ENCODE measurements around the gene GPR12. TPM values are rescaled to one million over a fixed set of nuclear protein-coding genes. Genes with fewer than 3 reads are reported as not detected.
"Not testable (repeated sequence)": the region's sequence is repeated elsewhere in the genome, so short reads cannot be mapped to it uniquely, and the experiment has no call there.

GPR12 gene
- total and polyA plus RNA-seq, 4 donors, result 0.15 TPM; not detected in 3

DNA sequence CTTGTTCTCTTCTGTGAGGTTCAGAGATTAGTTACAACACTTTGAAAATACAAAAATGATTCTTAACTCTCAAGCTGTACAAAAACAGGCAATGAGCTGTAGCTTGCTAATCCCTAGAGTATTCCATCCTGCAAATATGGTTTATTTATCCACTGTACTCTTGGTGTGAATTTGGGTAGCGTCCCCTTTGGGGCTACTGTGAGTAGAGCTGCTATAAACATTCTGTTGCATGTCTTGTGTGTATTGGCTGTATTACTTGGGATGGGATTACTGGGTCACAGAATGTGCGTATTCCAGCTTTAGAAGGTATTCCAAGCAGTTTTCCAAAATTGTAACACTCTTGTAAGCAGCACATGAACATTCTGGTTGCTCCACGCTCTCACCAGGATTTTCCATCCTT is 33.5 kb downstream of the GPR12 start:
- ATAC-seq (ENCODE audit: low FRiP score) (no peak), DNase-seq (no peak)
- no peaks in the 10 kb centered on the region for H3K9me3 ChIP-seq (ENCODE audit: control insufficient read depth, low read length)

DNA sequence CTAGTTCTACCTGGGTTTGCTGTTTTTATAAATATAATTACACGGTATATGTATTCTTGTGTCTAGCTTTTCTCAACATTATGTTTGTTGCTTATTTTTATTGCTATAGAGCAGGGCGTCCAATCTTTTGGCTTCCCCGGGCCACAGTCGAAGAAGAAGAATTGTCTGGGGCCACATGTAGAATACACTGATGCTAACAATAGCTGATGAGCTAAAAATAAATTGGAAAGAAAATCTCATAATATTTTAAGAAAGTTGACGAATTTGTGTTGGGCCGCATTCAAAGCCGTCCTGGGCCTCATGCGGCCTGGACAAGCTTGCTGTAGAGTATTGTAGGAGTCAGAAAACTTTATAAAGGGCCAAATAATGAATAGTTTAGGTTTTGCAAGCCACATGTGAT is 33.9 kb downstream of the GPR12 start:
- DNase-seq (no peak), ATAC-seq (ENCODE audit: low FRiP score) (no peak)
- Histone ChIP-seq H3K36me3 (ENCODE audit: control insufficient read depth in 1 of 2, insufficient read depth in 2 of 2, low read length in 1 of 2) (no peaks in the 10 kb centered on the region), H3K27ac (ENCODE audit: low read depth in 1 of 2, low read length in 2 of 2) (no peak overlapping the region), H3K4me3 (ENCODE audit: low read length in 2 of 2) (no peak overlapping the region), H3K27me3 (ENCODE audit: control insufficient read depth in 1 of 2, insufficient read depth in 2 of 2, low read length in 1 of 2) (no peaks in the 10 kb centered on the region), H3K4me1 (ENCODE audit: control insufficient read depth in 1 of 2, insufficient read depth in 2 of 2, low read length in 2 of 2) (peaks cover 0 to 10% of the 10 kb centered on the region in 2 donors), H3K9me3 (ENCODE audit: control insufficient read depth, low read length) (no peaks in the 10 kb centered on the region)
- intact Hi-C loops (cut with DNase I), result no loop called here
- WGBS, 2 donors, result 35 to 38% methylated on average over 8 of the region's 8 CpGs

More for the DNA sequence above, 33.5 kb downstream of the GPR12 start:
- intact Hi-C loops (cut with DNase I), result no loop called here
- H3K27ac ChIP-seq (ENCODE audit: low read depth in 1 of 2, low read length in 2 of 2), result no peak overlapping the region
- 30 to 38% methylated on average over 3 of the region's 3 CpGs for WGBS, 2 donors
- H3K4me1 ChIP-seq (ENCODE audit: control insufficient read depth in 1 of 2, insufficient read depth in 2 of 2, low read length in 2 of 2), result peaks cover 0 to 10% of the 10 kb centered on the region in 2 donors
- H3K4me3 ChIP-seq (ENCODE audit: low read length in 2 of 2), result no peak overlapping the region
- no peaks in the 10 kb centered on the region for H3K27me3 ChIP-seq (ENCODE audit: control insufficient read depth in 1 of 2, insufficient read depth in 2 of 2, low read length in 1 of 2)
- no peaks in the 10 kb centered on the region for H3K36me3 ChIP-seq (ENCODE audit: control insufficient read depth in 1 of 2, insufficient read depth in 2 of 2, low read length in 1 of 2)

DNA sequence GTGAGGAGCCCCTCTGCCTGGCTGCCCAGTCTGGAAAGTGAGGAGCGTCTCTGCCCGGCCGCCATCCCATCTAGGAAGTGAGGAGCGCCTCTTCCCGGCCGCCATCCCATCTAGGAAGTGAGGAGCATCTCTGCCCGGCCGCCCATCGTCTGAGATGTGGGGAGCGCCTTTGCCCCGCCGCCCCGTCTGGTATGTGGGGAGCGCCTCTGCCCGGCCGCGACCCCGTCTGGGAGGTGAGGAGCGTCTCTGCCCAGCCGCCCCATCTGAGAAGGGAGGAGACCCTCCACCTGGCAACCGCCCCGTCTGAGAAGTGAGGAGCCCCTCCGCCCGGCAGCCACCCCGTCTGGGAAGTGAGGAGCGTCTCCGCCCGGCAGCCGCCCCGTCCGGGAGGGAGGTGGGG is 37.0 kb downstream of the GPR12 start:
- DNase-seq; ATAC-seq (ENCODE audit: low FRiP score); H3K4me1 ChIP-seq (ENCODE audit: control insufficient read depth in 1 of 2, insufficient read depth in 2 of 2, low read length in 2 of 2); H3K27ac ChIP-seq (ENCODE audit: low read depth in 1 of 2, low read length in 2 of 2); H3K4me3 ChIP-seq (ENCODE audit: low read length in 2 of 2); H3K9me3 ChIP-seq (ENCODE audit: control insufficient read depth, low read length); H3K36me3 ChIP-seq (ENCODE audit: control insufficient read depth in 1 of 2, insufficient read depth in 2 of 2, low read length in 1 of 2); intact Hi-C loops (cut with DNase I); H3K27me3 ChIP-seq (ENCODE audit: control insufficient read depth in 1 of 2, insufficient read depth in 2 of 2, low read length in 1 of 2): not testable (repeated sequence)
- WGBS, 2 donors, result 97% methylated on average over 11 to 19 of the region's 31 CpGs

- no peak overlapping the region for H3K4me3 ChIP-seq (ENCODE audit: low read length in 2 of 2)
- DNase-seq (no peak), ATAC-seq (ENCODE audit: low FRiP score) (no peak)
- H3K36me3 ChIP-seq (ENCODE audit: control insufficient read depth in 1 of 2, insufficient read depth in 2 of 2, low read length in 1 of 2), result no peaks in the 10 kb centered on the region
- WGBS, 2 donors, result 56 to 65% methylated on average over 5 of the region's 5 CpGs
- H3K27ac ChIP-seq (ENCODE audit: low read depth in 1 of 2, low read length in 2 of 2), result no peak overlapping the region
- H3K9me3 ChIP-seq (ENCODE audit: control insufficient read depth, low read length), result no peaks in the 10 kb centered on the region
- peaks cover 0 to 6% of the 10 kb centered on the region in 2 donors for H3K4me1 ChIP-seq (ENCODE audit: control insufficient read depth in 1 of 2, insufficient read depth in 2 of 2, low read length in 2 of 2)
- intact Hi-C loops (cut with DNase I), result no loop called here
- no peaks in the 10 kb centered on the region for H3K27me3 ChIP-seq (ENCODE audit: control insufficient read depth in 1 of 2, insufficient read depth in 2 of 2, low read length in 1 of 2)
Measured at GRCh38 chr13:26722321-26722720, 38.3 kb downstream of the GPR12 start.

- Histone ChIP-seq H3K9me3 (ENCODE audit: control insufficient read depth, low read length) (peaks cover 1% of the 10 kb centered on the region), H3K27me3 (ENCODE audit: control insufficient read depth in 1 of 2, insufficient read depth in 2 of 2, low read length in 1 of 2) (no peaks in the 10 kb centered on the region), H3K4me3 (ENCODE audit: low read length in 2 of 2) (no peak overlapping the region), H3K27ac (ENCODE audit: low read depth in 1 of 2, low read length in 2 of 2) (no peak overlapping the region), H3K36me3 (ENCODE audit: control insufficient read depth in 1 of 2, insufficient read depth in 2 of 2, low read length in 1 of 2) (no peaks in the 10 kb centered on the region), H3K4me1 (ENCODE audit: control insufficient read depth in 1 of 2, insufficient read depth in 2 of 2, low read length in 2 of 2) (peaks cover 0 to 5% of the 10 kb centered on the region in 2 donors)
- peak in 1 of 2 donors; percentile 53 for DNase-seq
- intact Hi-C loops (cut with DNase I), result no loop called here
- WGBS, 2 donors, result 64 to 71% methylated on average over 26 of the region's 26 CpGs
- no peak for ATAC-seq (ENCODE audit: low FRiP score)
Measured at GRCh38 chr13:26721251-26722121, 39.1 kb downstream of the GPR12 start.

DNA sequence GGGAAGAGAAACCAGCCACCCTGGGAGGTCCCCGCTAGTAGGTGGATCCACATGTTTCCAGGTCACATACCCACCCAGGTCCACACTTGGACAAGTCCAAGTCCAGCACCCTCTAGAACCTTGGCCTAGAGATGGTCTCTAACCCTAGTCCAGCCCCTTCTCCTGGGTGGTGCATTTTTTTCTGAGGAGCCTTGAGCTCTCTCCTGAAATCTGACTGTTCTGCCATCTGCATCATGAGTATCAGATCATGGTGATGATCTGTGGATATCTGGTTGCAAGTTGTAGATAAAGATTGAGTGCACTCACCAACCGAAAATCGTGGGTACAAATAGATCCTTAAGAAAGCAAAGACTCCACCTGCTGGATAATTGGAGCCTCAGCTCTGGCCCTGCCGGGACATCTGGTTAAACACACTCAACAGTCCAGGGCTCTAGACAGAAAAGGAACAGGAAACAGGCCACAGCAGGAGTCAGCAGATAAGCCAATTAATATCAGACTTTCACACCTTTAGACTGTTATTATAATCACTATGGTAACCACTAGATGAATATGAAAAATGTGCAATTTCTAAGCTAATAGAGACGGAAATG is 41.1 kb downstream of the GPR12 start:
- ATAC-seq (ENCODE audit: low FRiP score), result no peak
- H3K4me3 ChIP-seq (ENCODE audit: low read length in 2 of 2), result no peak overlapping the region
- 64 to 66% methylated on average over 5 of the region's 5 CpGs for WGBS, 2 donors
- no peaks in the 10 kb centered on the region for H3K36me3 ChIP-seq (ENCODE audit: control insufficient read depth in 1 of 2, insufficient read depth in 2 of 2, low read length in 1 of 2)
- H3K27ac ChIP-seq (ENCODE audit: low read depth in 1 of 2, low read length in 2 of 2), result no peak overlapping the region
- H3K27me3 ChIP-seq (ENCODE audit: control insufficient read depth in 1 of 2, insufficient read depth in 2 of 2, low read length in 1 of 2), result no peaks in the 10 kb centered on the region
- no peak for DNase-seq
- intact Hi-C loops (cut with DNase I), result no loop called here
- peaks cover 1% of the 10 kb centered on the region for H3K9me3 ChIP-seq (ENCODE audit: control insufficient read depth, low read length)
- H3K4me1 ChIP-seq (ENCODE audit: control insufficient read depth in 1 of 2, insufficient read depth in 2 of 2, low read length in 2 of 2), result no peaks in the 10 kb centered on the region

DNA sequence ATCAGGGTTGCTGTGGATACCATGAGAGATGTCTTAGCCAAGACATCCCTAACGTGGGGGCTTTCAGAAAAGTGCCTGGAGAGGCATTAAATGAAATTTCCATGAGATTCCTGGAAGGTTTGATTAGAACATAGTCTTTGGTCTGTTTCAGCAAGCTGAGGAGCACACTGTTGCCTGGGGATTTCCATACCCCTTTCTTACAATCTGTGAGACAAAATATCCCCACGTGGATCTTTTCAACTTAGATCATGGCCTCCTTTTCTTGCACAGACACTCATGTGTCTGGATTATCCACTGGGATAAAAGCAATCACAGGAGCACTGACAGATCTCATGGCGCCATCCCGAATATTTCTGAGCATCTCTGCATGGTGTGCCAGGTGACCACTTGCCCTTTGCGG is 41.7 kb downstream of the GPR12 start:
- H3K27me3 ChIP-seq (ENCODE audit: control insufficient read depth in 1 of 2, insufficient read depth in 2 of 2, low read length in 1 of 2), result no peaks in the 10 kb centered on the region
- H3K36me3 ChIP-seq (ENCODE audit: control insufficient read depth in 1 of 2, insufficient read depth in 2 of 2, low read length in 1 of 2), result no peaks in the 10 kb centered on the region
- no peaks in the 10 kb centered on the region for H3K4me1 ChIP-seq (ENCODE audit: control insufficient read depth in 1 of 2, insufficient read depth in 2 of 2, low read length in 2 of 2)
- DNase-seq (no peak), ATAC-seq (ENCODE audit: low FRiP score) (no peak)
- WGBS, 2 donors, result 82 to 85% methylated on average over 5 of the region's 5 CpGs
- peaks cover 1% of the 10 kb centered on the region for H3K9me3 ChIP-seq (ENCODE audit: control insufficient read depth, low read length)
- H3K4me3 ChIP-seq (ENCODE audit: low read length in 2 of 2), result no peak overlapping the region
- intact Hi-C loops (cut with DNase I), result no loop called here
- H3K27ac ChIP-seq (ENCODE audit: low read depth in 1 of 2, low read length in 2 of 2), result no peak overlapping the region

DNA sequence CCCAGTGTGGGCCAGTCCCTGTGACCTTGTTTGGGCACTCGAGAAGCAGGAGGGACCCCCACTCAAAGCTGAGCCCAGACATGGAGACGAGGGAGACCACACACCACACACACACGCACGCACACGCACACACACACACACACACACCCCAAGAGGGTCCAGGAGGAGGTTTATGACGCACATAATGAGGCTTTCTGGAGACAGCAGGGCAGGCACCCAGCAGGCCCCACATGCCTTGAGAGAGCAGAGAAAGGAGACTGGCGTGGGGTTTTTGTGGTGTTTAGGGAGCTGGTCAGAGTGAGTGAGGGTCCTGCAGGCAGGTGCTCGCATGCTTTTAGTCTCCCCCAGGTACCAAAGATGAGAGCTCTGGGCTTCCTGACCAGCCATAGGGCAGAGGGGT is 42.4 kb downstream of the GPR12 start:
- DNase-seq, result no peak
- WGBS, 2 donors, result 80 to 87% methylated on average over 8 of the region's 8 CpGs
- no peaks in the 10 kb centered on the region for H3K4me1 ChIP-seq (ENCODE audit: control insufficient read depth in 1 of 2, insufficient read depth in 2 of 2, low read length in 2 of 2)

GRCh38 chr13:26716984-26717383 is 43.6 kb downstream of the GPR12 start:
- H3K27me3 ChIP-seq (ENCODE audit: control insufficient read depth in 1 of 2, insufficient read depth in 2 of 2, low read length in 1 of 2), result no peaks in the 10 kb centered on the region
- no peaks in the 10 kb centered on the region for H3K4me1 ChIP-seq (ENCODE audit: control insufficient read depth in 1 of 2, insufficient read depth in 2 of 2, low read length in 2 of 2)
- DNase-seq (no peak), ATAC-seq (ENCODE audit: low FRiP score) (no peak)
- WGBS, 2 donors, result 77 to 80% methylated on average over 3 of the region's 3 CpGs
- peaks cover 5% of the 10 kb centered on the region for H3K9me3 ChIP-seq (ENCODE audit: control insufficient read depth, low read length)
- intact Hi-C loops (cut with DNase I), result no loop called here
- no peak overlapping the region for H3K4me3 ChIP-seq (ENCODE audit: low read length in 2 of 2)
- H3K36me3 ChIP-seq (ENCODE audit: control insufficient read depth in 1 of 2, insufficient read depth in 2 of 2, low read length in 1 of 2), result no peaks in the 10 kb centered on the region
- H3K27ac ChIP-seq (ENCODE audit: low read depth in 1 of 2, low read length in 2 of 2), result no peak overlapping the region

More for the DNA sequence above, 42.4 kb downstream of the GPR12 start:
- no peak for ATAC-seq (ENCODE audit: low FRiP score)
- Histone ChIP-seq H3K27ac (ENCODE audit: low read depth in 1 of 2, low read length in 2 of 2) (no peak overlapping the region), H3K36me3 (ENCODE audit: control insufficient read depth in 1 of 2, insufficient read depth in 2 of 2, low read length in 1 of 2) (no peaks in the 10 kb centered on the region), H3K4me3 (ENCODE audit: low read length in 2 of 2) (no peak overlapping the region), H3K27me3 (ENCODE audit: control insufficient read depth in 1 of 2, insufficient read depth in 2 of 2, low read length in 1 of 2) (no peaks in the 10 kb centered on the region), H3K9me3 (ENCODE audit: control insufficient read depth, low read length) (peaks cover 4% of the 10 kb centered on the region)
- intact Hi-C loops (cut with DNase I), result no loop called here
